ENCODE results near the gene CCNQ.

GRCh38 chrX:153612413-153612812 is 13.5 kb upstream of the CCNQ start:
- no peak for TF ChIP-seq CTCF (conservative IDR thresholded peaks at IDR 0.05; ENCODE audit: low read depth, low read length)
- TF ChIP-seq EZH2 (IDR thresholded peaks at IDR 0.05; ENCODE audit: borderline replicate concordance, low read depth, low read length, poor library complexity, severe bottlenecking) = no peak

Data from A673 (cell line).